GM23248 (cell line): Measurements from ENCODE around the gene KLHDC7B.

Experiments
- EZH2 ChIP-seq: fragments of 200-600 bp; sonication (generic); IDR thresholded peaks from 2 replicates; pipeline ENCODE4 v1.6.1; 2018; ENCODE audit warnings: antibody characterized with exemption, mild to moderate bottlenecking; ENCODE audit not compliant: insufficient read depth, poor library complexity, severe bottlenecking
- EZH2phosphoT487 ChIP-seq: fragments of 200-600 bp; sonication (generic); IDR thresholded peaks from 2 replicates; pipeline ENCODE4 v1.6.1; 2018; ENCODE audit warnings: antibody characterized with exemption, moderate library complexity, mild to moderate bottlenecking, low read depth; ENCODE audit not compliant: insufficient read depth

- TF ChIP-seq EZH2, result no peak
- no peak for TF ChIP-seq EZH2phosphoT487
Observed at GRCh38 chr22:50507421-50507990, 38.2 kb upstream of the KLHDC7B start, which contains the start of gene LMF2.
